NK-92 treated with Interleukin-12 subunit alpha and Interleukin-12 subunit beta, amount 100 ng/mL, for 24 hours (cell line): ENCODE data around the gene CHRD.
"Not testable (repeated sequence)": the region's sequence is repeated elsewhere in the genome, so short reads cannot be mapped to it uniquely, and the experiment has no call there.

Experiments used
- DNase-seq: peaks from one replicate; lab custom pipeline; 2025; lab: John Stamatoyannopoulos, UW

CHRD gene

DNA sequence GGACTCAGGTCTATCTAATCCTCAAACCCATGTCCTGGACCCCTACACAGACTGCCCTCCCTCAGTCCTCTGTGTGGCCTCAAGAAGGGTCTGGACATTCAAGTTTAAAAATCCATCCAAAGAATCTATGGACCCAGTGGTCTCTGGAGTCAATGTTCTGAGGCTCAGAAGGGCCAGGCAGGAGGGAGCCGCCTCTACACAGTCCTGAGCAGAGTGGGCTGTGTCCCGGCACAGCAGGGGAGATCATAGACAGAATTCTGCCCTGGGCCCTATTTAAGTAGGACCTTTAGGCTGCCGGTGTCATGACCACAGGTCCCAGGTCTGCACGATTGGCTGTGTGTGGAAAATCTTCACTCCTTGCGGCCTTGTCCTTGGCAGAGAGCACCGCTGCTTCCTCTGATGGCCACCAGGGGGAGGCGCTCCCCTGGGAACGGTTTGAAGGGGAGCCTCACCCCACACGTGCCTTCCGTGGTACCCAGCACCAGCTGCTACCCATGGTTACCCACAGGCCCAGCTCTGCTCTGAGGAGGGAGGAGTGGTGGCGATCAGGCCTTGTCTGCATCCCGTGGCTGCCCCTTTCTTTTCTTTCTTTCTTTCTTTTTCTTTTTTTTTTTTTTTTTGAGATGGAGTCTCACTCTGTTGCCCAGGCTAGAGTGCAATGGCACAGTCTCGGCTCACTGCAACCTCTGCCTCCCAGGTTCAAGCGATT lies 37.9 kb downstream of the CHRD start:
- DNase-seq, result no peak

- DNase-seq, result no peak
These were observed 39.3 kb downstream of the CHRD start for GRCh38 chr3:184419171-184419570.

- DNase-seq, result no peak
These were observed 43.7 kb downstream of the CHRD start for GRCh38 chr3:184423561-184423960.

GRCh38 chr3:184426691-184427141 lies 46.9 kb downstream of the CHRD start:
- DNase-seq, result no peak

DNA sequence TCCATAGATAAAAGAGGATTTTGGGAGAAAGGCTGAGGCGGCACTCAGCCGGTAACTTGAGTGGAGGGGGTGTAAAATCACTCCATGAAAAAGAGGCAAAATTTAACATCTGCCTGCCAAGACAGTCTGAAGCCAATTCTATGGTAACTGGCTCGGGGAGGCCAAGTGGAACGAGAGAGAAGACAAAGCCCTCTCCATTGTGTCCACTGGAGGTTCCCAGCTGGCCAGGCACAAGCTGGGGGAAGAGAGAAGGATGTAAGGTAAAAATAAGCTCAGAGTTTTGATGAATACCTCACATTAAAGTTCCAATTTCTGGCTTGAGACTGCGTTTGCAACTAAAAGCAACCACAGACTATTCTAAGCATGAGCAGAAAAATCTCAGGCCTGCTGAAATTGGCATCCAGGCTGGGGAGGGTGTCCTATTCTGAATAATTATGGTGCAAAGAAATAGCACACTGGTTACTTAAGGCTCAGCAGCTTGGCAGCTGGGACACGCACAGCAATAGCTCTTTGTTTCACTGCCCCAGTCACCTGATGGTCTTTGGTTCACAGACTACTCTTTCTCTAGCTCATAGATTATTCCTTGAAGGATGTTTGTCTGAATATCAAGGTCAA lies 48.8 kb downstream of the CHRD start:
- no peak for DNase-seq

DNA sequence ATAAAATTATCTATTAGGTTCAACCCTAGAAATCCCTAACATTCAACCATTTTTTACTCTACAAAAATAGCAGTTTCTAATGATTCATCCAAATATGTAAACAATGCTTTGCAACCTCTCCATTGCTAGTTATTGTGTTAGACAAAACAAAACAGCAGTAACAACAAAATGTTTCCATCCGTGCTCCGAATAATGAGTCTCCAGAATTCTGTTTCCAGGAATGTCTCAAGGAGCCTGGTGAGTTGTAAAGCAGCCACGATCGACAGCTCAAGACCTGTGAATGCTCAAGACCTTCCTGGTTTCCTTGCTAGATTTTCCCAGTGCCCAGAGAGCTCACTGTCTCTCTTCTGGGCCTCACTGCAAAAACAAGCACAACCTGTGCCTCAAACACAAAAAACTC lies 49.9 kb downstream of the CHRD start:
- DNase-seq, result no peak

DNA sequence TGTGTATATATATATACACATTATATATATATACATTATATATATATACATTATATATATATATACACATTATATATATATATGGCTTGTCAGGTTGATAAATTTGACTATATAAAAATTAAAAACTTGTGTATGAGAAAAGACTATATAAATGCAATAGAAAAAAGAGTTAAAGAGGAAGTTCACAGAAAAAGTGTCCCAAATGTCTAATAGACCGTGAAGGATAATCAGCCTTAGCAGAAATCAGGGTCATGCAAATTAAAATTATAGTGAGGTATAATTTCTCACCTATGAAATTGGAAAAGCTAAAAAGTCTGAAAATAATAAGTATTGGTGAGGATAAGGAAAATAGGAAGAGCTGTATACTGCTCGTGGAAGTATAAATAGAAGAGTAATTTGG lies 51.1 kb downstream of the CHRD start:
- DNase-seq, result no peak

GRCh38 chr3:184433178-184433577 lies 53.3 kb downstream of the CHRD start:
- DNase-seq, result not testable (repeated sequence)

GRCh38 chr3:184439096-184439495 lies 59.2 kb downstream of the CHRD start:
- no peak for DNase-seq
